ENCODE measurements around the gene CAPZA2. TPM values are rescaled to one million over a fixed set of nuclear protein-coding genes. Genes with fewer than 3 reads are reported as not detected.

CAPZA2 gene
- total RNA-seq, result 140 and 157 TPM in 2 replicates

DNA sequence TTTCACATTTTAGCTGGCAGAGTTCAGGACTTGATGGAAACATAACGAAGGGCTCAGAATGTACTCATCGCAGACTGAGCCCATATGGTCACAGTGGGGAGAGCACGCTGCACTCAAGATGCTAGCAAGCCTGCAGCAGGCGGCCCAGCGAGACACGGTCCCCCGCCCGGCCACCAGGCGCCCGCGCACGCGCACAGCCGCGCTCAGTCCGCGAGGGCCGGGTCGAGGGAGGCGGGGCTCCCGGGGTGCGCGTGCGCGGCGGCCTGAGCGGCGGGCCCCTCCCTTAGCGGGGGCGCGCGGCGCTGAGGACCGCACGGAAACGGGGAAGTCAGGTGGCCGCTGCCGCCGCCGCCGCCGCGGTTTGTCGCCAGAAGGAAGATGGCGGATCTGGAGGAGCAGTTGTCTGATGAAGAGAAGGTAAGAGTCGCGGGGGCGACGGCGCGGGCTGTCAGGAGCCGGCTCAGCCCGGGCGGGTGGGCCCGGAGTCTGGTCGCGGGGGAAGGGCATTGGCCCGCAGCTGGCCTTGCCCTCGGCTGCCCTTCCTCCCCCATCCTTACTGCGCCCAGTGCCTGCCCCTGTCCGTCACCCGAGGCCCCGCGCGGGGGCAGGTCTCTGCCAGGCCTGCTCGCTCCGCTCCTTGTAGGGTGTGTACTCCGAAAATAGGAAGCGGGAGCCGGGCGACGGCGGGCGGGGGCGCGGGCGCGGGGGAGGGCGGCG lies at the start of gene CAPZA2:
CAPZA2 (plus strand) TSS at position 354 of the 717 bp plus-strand sequence; CDS start at position 379, 25 bp downstream.

DNA sequence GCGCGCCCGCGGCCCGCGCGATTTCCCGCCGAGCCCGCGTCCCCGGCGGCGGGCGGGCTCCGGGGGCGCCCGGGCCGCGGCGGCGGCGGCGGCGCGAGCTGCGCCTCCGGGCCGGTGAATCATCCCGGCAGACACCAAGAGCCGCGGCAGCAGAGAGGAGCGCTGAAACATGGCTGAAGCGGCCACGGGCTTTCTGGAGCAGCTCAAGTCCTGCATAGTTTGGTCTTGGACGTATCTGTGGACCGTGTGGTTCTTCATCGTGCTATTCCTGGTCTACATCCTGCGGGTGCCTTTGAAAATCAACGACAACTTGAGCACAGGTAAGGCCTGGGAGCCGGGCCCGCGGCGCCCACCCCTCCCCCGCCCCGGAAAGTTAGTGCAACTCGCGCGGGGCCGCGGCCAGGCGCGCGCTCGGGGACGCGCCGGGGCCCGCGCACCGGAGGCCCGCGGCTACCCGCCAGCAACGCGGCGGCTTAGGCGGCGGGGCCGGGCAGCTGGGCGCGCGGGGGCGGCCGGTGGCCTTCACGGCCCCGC lies 91.1 kb downstream of the CAPZA2 start, which contains the start of gene ST7:
ST7 (plus strand) TSS at position 130 of the 534 bp plus-strand sequence; CDS start at position 170, 40 bp downstream.

Other genes starting within 250 kb of the CAPZA2 start
- gene MET, start 190.4 kb upstream of the CAPZA2 start, total RNA-seq, result 36.4 and 37.9 TPM in 2 replicates
- 13.7 and 18.0 TPM in 2 replicates for gene ST7, start 90.9 kb downstream of the CAPZA2 start, total RNA-seq

All from mammary microvascular endothelial cell (primary cell).